H1 (cell line): ENCODE data around the gene CORO2B. TPM values are rescaled to one million over a fixed set of nuclear protein-coding genes. Genes with fewer than 3 reads are reported as not detected.

Source experiments
- ATF2 ChIP-seq: IDR thresholded peaks from 2 replicates; pipeline ENCODE4 v1.6.1; 2012; ENCODE audit warnings: low read length, inconsistent platforms
- BCL11A ChIP-seq, 2 experiments: IDR thresholded peaks; one replicate each; pipeline ENCODE4 v1.6.1; 2011; ENCODE audit warnings: low read depth in 2 of 2, low read length in 2 of 2, mild to moderate bottlenecking in 2 of 2
- CHD2 ChIP-seq: IDR thresholded peaks from 2 replicates; pipeline ENCODE4 v1.6.1; 2012; ENCODE audit warnings: low read length, improper control_type of control experiment
- CTBP2 ChIP-seq: IDR thresholded peaks from 2 replicates; pipeline ENCODE4 v1.7.0; 2011; ENCODE audit warnings: borderline replicate concordance, mild to moderate bottlenecking, moderate library complexity, mixed read lengths, low read length; ENCODE audit not compliant: insufficient read depth, insufficient read length
- FOSL1 ChIP-seq: IDR thresholded peaks from 2 replicates; pipeline ENCODE4 v1.6.1; 2011; ENCODE audit warnings: mild to moderate bottlenecking, low read depth, low read length, moderate library complexity; ENCODE audit not compliant: insufficient read depth
- polyA plus RNA-seq, 7 experiments: library from polyadenylated mRNA; depleted of rRNA in 3 of 7; stranded (reverse) in 5 of 7; unstranded in 2 of 7; fragments of >200 nt in 5 of 7; fragments of 200-250 nt in 2 of 7; gene quantifications; 1 replicate in 5 of 7; 2 replicates in 1 of 7; 4 replicates in 1 of 7; pipeline versions ENCODE4 v1.2.1 to v1.2.3, GENCODE V29; 2011 to 2013; ENCODE audit warnings: missing spikeins in 2 of 7, mixed read lengths in 2 of 7
- total RNA-seq: library from RNA; stranded (reverse); fragmentation: NEBNext Ultra II Directional; extraction: Animal tissue kit (Norgen Biotek cat#: 25700); gene quantifications from 2 replicates; pipeline ENCODE4 v1.2.1, GENCODE V29; 2021

Gene CORO2B
- total and polyA plus RNA-seq, 2 of the 8 experiments (the other 6 are each of a cell fraction or from before 2014, with no cell fraction given): 3.4 to 6.7 TPM

DNA sequence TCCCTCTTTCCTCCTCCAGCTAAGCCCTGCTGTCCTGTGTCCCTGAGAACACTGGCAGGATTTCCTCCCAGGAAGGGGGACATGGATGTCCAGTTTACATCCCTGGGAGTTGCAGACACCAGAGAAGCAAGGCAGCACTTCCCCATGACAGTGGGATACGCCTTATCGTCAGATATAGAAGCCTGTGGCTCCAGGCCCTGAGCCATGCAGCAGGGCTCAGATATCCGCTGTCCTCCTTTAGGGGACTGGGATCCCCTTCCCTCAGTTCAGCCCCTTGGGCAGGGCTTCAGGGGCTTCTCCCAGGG is 16.4 kb downstream of the CORO2B start (continued):
- TF ChIP-seq ATF2 (no peak), BCL11A (IDR thresholded peaks at IDR 0.05; ENCODE audit: low read depth in 2 of 2, low read length in 2 of 2) (no peak), CTBP2 (no peak), FOSL1 (no peak), CHD2 (no peak)
- TF ChIP-seq, all 59 proteins: peak for 0
